ENCODE data around the gene ARHGEF26.

ARHGEF26 gene

GRCh38 chr3:154126651-154127050 lies 5.5 kb downstream of the ARHGEF26 start:
- Mint-ChIP-seq H3K4me1 (ENCODE audit: low read depth) (peaks cover 14% of the 10 kb centered on the region), H3K27me3 (peaks cover 49% of the 10 kb centered on the region), H3K27ac (no peak overlapping the region), H3K4me3 (no peak overlapping the region), H3K9me3 (no peaks in the 10 kb centered on the region), H3K36me3 (ENCODE audit: low read depth) (no peaks in the 10 kb centered on the region)
- DNase-seq: no peak

- H3K9me3 Mint-ChIP-seq: no peaks in the 10 kb centered on the region
- no peak overlapping the region for H3K4me3 Mint-ChIP-seq
- H3K27me3 Mint-ChIP-seq: peaks cover 32% of the 10 kb centered on the region
- no peaks in the 10 kb centered on the region for H3K4me1 Mint-ChIP-seq (ENCODE audit: low read depth)
- no peak overlapping the region for H3K27ac Mint-ChIP-seq
- no peak for DNase-seq
- no peaks in the 10 kb centered on the region for H3K36me3 Mint-ChIP-seq (ENCODE audit: low read depth)
These were observed 8.4 kb downstream of the ARHGEF26 start for GRCh38 chr3:154129625-154130024.

- H3K36me3 Mint-ChIP-seq (ENCODE audit: low read depth): no peaks in the 10 kb centered on the region
- H3K4me1 Mint-ChIP-seq (ENCODE audit: low read depth): no peaks in the 10 kb centered on the region
- DNase-seq: no peak
- peaks cover 32% of the 10 kb centered on the region for H3K27me3 Mint-ChIP-seq
- no peaks in the 10 kb centered on the region for H3K9me3 Mint-ChIP-seq
- H3K4me3 Mint-ChIP-seq: no peak overlapping the region
- H3K27ac Mint-ChIP-seq: no peak overlapping the region
These were observed 9.3 kb downstream of the ARHGEF26 start for GRCh38 chr3:154130540-154130939.

- no peaks in the 10 kb centered on the region for H3K4me1 Mint-ChIP-seq (ENCODE audit: low read depth)
- H3K4me3 Mint-ChIP-seq: no peak overlapping the region
- peaks cover 28% of the 10 kb centered on the region for H3K27me3 Mint-ChIP-seq
- no peaks in the 10 kb centered on the region for H3K36me3 Mint-ChIP-seq (ENCODE audit: low read depth)
- DNase-seq: no peak
- no peaks in the 10 kb centered on the region for H3K9me3 Mint-ChIP-seq
- H3K27ac Mint-ChIP-seq: no peak overlapping the region
These were observed 10.6 kb downstream of the ARHGEF26 start for GRCh38 chr3:154131830-154132229.

GRCh38 chr3:154132777-154133375 lies 11.7 kb downstream of the ARHGEF26 start:
- H3K27ac Mint-ChIP-seq: no peak overlapping the region
- no peaks in the 10 kb centered on the region for H3K36me3 Mint-ChIP-seq (ENCODE audit: low read depth)
- H3K9me3 Mint-ChIP-seq: no peaks in the 10 kb centered on the region
- peaks cover 28% of the 10 kb centered on the region for H3K27me3 Mint-ChIP-seq
- no peak for DNase-seq
- no peaks in the 10 kb centered on the region for H3K4me1 Mint-ChIP-seq (ENCODE audit: low read depth)
- H3K4me3 Mint-ChIP-seq: no peak overlapping the region

GRCh38 chr3:154135511-154136173 lies 14.5 kb downstream of the ARHGEF26 start:
- Mint-ChIP-seq H3K4me3 (no peak overlapping the region), H3K27ac (no peak overlapping the region), H3K4me1 (ENCODE audit: low read depth) (no peaks in the 10 kb centered on the region), H3K27me3 (peaks cover 27% of the 10 kb centered on the region), H3K9me3 (no peaks in the 10 kb centered on the region), H3K36me3 (ENCODE audit: low read depth) (no peaks in the 10 kb centered on the region)
- no peak for DNase-seq

- no peaks in the 10 kb centered on the region for H3K36me3 Mint-ChIP-seq (ENCODE audit: low read depth)
- no peak overlapping the region for H3K27ac Mint-ChIP-seq
- H3K4me3 Mint-ChIP-seq: no peak overlapping the region
- DNase-seq: no peak
- H3K27me3 Mint-ChIP-seq: peaks cover 27% of the 10 kb centered on the region
- H3K9me3 Mint-ChIP-seq: no peaks in the 10 kb centered on the region
- no peaks in the 10 kb centered on the region for H3K4me1 Mint-ChIP-seq (ENCODE audit: low read depth)
These were observed 15.8 kb downstream of the ARHGEF26 start for GRCh38 chr3:154137036-154137435.

- Mint-ChIP-seq H3K9me3 (no peaks in the 10 kb centered on the region), H3K4me3 (no peak overlapping the region), H3K27ac (no peak overlapping the region), H3K4me1 (ENCODE audit: low read depth) (no peaks in the 10 kb centered on the region), H3K27me3 (peaks cover 23% of the 10 kb centered on the region), H3K36me3 (ENCODE audit: low read depth) (no peaks in the 10 kb centered on the region)
- no peak for DNase-seq
These were observed 18.8 kb downstream of the ARHGEF26 start for GRCh38 chr3:154139996-154140436.

- Mint-ChIP-seq H3K4me1 (ENCODE audit: low read depth) (no peaks in the 10 kb centered on the region), H3K36me3 (ENCODE audit: low read depth) (no peaks in the 10 kb centered on the region), H3K27me3 (peaks cover 21% of the 10 kb centered on the region), H3K4me3 (no peak overlapping the region), H3K9me3 (no peaks in the 10 kb centered on the region), H3K27ac (no peak overlapping the region)
- DNase-seq: no peak
These were observed 21.4 kb downstream of the ARHGEF26 start for GRCh38 chr3:154142608-154143007.

- H3K4me1 Mint-ChIP-seq (ENCODE audit: low read depth): no peaks in the 10 kb centered on the region
- no peak overlapping the region for H3K4me3 Mint-ChIP-seq
- no peaks in the 10 kb centered on the region for H3K36me3 Mint-ChIP-seq (ENCODE audit: low read depth)
- H3K9me3 Mint-ChIP-seq: no peaks in the 10 kb centered on the region
- H3K27ac Mint-ChIP-seq: no peak overlapping the region
- no peak for DNase-seq
- H3K27me3 Mint-ChIP-seq: peaks cover 17% of the 10 kb centered on the region
These were observed 22.7 kb downstream of the ARHGEF26 start for GRCh38 chr3:154143873-154144272.

GRCh38 chr3:154144825-154145465 lies 23.8 kb downstream of the ARHGEF26 start:
- Mint-ChIP-seq H3K9me3 (no peaks in the 10 kb centered on the region), H3K4me3 (no peak overlapping the region), H3K27me3 (peaks cover 15% of the 10 kb centered on the region), H3K36me3 (ENCODE audit: low read depth) (no peaks in the 10 kb centered on the region), H3K4me1 (ENCODE audit: low read depth) (no peaks in the 10 kb centered on the region), H3K27ac (no peak overlapping the region)
- DNase-seq: no peak

- no peak overlapping the region for H3K4me3 Mint-ChIP-seq
- H3K27ac Mint-ChIP-seq: no peak overlapping the region
- no peak for DNase-seq
- H3K27me3 Mint-ChIP-seq: peaks cover 10% of the 10 kb centered on the region
- no peaks in the 10 kb centered on the region for H3K9me3 Mint-ChIP-seq
- no peaks in the 10 kb centered on the region for H3K36me3 Mint-ChIP-seq (ENCODE audit: low read depth)
- no peaks in the 10 kb centered on the region for H3K4me1 Mint-ChIP-seq (ENCODE audit: low read depth)
These were observed 27.4 kb downstream of the ARHGEF26 start for GRCh38 chr3:154148541-154148940.

GRCh38 chr3:154149286-154149685 lies 28.1 kb downstream of the ARHGEF26 start:
- Mint-ChIP-seq H3K4me3 (no peak overlapping the region), H3K4me1 (ENCODE audit: low read depth) (no peaks in the 10 kb centered on the region), H3K36me3 (ENCODE audit: low read depth) (no peaks in the 10 kb centered on the region), H3K27ac (no peak overlapping the region), H3K27me3 (peaks cover 11% of the 10 kb centered on the region), H3K9me3 (no peaks in the 10 kb centered on the region)
- DNase-seq: no peak

GRCh38 chr3:154151969-154152368 lies 30.8 kb downstream of the ARHGEF26 start:
- H3K4me3 Mint-ChIP-seq: no peak overlapping the region
- H3K27me3 Mint-ChIP-seq: peaks cover 11% of the 10 kb centered on the region
- no peak for DNase-seq
- H3K27ac Mint-ChIP-seq: no peak overlapping the region
- no peaks in the 10 kb centered on the region for H3K36me3 Mint-ChIP-seq (ENCODE audit: low read depth)
- no peaks in the 10 kb centered on the region for H3K4me1 Mint-ChIP-seq (ENCODE audit: low read depth)
- H3K9me3 Mint-ChIP-seq: no peaks in the 10 kb centered on the region

- no peaks in the 10 kb centered on the region for H3K36me3 Mint-ChIP-seq (ENCODE audit: low read depth)
- H3K9me3 Mint-ChIP-seq: no peaks in the 10 kb centered on the region
- no peaks in the 10 kb centered on the region for H3K4me1 Mint-ChIP-seq (ENCODE audit: low read depth)
- no peak overlapping the region for H3K4me3 Mint-ChIP-seq
- DNase-seq: no peak
- H3K27me3 Mint-ChIP-seq: peaks cover 14% of the 10 kb centered on the region
- H3K27ac Mint-ChIP-seq: no peak overlapping the region
These were observed 31.6 kb downstream of the ARHGEF26 start for GRCh38 chr3:154152741-154153140.
